ENCODE data around the gene RNF4.

RNF4 gene

DNA sequence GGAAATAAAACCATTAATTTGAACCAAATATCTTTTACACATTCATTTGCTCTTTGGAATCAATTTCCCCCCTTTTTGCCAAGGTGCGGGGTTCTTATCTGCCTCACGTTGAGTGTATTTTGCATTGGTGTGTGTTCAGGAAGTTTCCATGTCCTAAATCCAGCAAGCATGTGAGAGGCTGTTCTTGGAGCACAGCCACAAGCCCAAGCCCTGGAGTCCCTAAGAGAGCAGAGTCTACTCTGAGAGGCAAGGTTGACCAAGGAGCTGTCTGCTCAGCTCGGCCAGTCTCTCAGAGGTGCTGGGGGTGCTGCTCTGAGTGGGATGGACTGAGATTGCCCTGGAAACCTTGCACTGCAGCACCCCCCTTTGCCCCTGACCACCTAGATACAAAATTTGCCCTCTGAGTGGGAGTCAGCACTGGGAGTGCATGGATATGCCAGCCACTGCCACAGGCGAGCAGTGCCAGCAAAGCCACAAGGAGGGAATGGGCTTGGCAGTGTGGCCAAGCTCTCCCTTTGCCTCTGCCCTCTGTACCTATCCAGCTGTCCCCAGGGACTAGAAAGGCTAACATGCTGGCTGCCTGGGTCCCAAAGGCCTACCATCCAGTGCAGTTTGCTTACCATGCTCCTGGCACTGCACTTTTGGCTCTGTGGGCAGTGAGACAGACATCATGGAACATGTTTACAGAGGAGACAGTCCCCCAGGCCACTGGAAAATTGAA, 47.1 kb downstream of the RNF4 start:
- no peak for TF ChIP-seq CSDC2 (CRISPR knock-in tag; IDR thresholded peaks at IDR 0.05)
- TF ChIP-seq PATZ1 (CRISPR knock-in tag; IDR thresholded peaks at IDR 0.05; ENCODE audit: borderline replicate concordance), result no peak
- TF ChIP-seq ZC3H10 (CRISPR knock-in tag; IDR thresholded peaks at IDR 0.05), result no peak
- no peak for TF ChIP-seq PPARA (CRISPR knock-in tag; IDR thresholded peaks at IDR 0.05; ENCODE audit: borderline replicate concordance)
- no peak for TF ChIP-seq SNAI2 (CRISPR knock-in tag; IDR thresholded peaks at IDR 0.05)
- TF ChIP-seq, protein P1, sequence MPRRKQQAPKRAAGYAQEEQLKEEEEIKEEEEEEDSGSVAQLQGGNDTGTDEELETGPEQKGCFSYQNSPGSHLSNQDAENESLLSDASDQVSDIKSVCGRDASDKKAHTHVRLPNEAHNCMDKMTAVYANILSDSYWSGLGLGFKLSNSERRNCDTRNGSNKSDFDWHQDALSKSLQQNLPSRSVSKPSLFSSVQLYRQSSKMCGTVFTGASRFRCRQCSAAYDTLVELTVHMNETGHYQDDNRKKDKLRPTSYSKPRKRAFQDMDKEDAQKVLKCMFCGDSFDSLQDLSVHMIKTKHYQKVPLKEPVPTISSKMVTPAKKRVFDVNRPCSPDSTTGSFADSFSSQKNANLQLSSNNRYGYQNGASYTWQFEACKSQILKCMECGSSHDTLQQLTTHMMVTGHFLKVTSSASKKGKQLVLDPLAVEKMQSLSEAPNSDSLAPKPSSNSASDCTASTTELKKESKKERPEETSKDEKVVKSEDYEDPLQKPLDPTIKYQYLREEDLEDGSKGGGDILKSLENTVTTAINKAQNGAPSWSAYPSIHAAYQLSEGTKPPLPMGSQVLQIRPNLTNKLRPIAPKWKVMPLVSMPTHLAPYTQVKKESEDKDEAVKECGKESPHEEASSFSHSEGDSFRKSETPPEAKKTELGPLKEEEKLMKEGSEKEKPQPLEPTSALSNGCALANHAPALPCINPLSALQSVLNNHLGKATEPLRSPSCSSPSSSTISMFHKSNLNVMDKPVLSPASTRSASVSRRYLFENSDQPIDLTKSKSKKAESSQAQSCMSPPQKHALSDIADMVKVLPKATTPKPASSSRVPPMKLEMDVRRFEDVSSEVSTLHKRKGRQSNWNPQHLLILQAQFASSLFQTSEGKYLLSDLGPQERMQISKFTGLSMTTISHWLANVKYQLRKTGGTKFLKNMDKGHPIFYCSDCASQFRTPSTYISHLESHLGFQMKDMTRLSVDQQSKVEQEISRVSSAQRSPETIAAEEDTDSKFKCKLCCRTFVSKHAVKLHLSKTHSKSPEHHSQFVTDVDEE (CRISPR knock-in tag; IDR thresholded peaks at IDR 0.05), result no peak
- no peak for TF ChIP-seq GLIS3 (CRISPR knock-in tag; IDR thresholded peaks at IDR 0.05)
- TF ChIP-seq ZNF70 (CRISPR knock-in tag; IDR thresholded peaks at IDR 0.05), result no peak
- TF ChIP-seq, protein P2, sequence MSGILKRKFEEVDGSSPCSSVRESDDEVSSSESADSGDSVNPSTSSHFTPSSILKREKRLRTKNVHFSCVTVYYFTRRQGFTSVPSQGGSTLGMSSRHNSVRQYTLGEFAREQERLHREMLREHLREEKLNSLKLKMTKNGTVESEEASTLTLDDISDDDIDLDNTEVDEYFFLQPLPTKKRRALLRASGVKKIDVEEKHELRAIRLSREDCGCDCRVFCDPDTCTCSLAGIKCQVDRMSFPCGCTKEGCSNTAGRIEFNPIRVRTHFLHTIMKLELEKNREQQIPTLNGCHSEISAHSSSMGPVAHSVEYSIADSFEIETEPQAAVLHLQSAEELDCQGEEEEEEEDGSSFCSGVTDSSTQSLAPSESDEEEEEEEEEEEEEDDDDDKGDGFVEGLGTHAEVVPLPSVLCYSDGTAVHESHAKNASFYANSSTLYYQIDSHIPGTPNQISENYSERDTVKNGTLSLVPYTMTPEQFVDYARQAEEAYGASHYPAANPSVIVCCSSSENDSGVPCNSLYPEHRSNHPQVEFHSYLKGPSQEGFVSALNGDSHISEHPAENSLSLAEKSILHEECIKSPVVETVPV (CRISPR knock-in tag; IDR thresholded peaks at IDR 0.05), result no peak
- TF ChIP-seq BACH2 (CRISPR knock-in tag; IDR thresholded peaks at IDR 0.05; ENCODE audit: borderline replicate concordance), result no peak
- TF ChIP-seq RARB (CRISPR knock-in tag; IDR thresholded peaks at IDR 0.05), result no peak
- no peak for TF ChIP-seq ZFP30 (CRISPR knock-in tag; IDR thresholded peaks at IDR 0.05)
- TF ChIP-seq ESRRG (CRISPR knock-in tag; IDR thresholded peaks at IDR 0.05), result no peak
- no peak for TF ChIP-seq ZNF565 (CRISPR knock-in tag; conservative IDR thresholded peaks at IDR 0.05; ENCODE audit: low read depth)
- no peak for ATAC-seq

DNA sequence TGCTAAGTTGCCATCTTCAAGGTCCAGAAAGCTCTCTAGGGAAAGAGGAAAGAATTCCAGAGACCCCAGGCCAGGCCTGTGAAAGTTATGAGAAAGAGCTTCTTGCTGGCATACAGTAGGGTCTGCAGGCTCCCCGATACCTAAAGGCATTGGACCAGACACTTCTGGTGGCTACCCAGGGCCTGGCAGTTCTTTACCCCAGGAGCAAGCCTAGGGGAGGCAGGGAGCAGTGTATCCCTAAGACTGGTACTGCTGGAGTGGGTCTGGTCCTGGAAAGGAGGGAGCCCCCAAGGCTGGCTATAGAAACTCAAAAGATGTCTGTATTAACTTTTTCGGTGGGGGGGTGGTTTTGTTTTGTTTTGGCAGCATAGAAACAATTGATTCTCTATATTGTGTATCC, 47.7 kb downstream of the RNF4 start:
- no peak for ATAC-seq
- no peak for TF ChIP-seq PPARA (CRISPR knock-in tag; IDR thresholded peaks at IDR 0.05; ENCODE audit: borderline replicate concordance)

DNA sequence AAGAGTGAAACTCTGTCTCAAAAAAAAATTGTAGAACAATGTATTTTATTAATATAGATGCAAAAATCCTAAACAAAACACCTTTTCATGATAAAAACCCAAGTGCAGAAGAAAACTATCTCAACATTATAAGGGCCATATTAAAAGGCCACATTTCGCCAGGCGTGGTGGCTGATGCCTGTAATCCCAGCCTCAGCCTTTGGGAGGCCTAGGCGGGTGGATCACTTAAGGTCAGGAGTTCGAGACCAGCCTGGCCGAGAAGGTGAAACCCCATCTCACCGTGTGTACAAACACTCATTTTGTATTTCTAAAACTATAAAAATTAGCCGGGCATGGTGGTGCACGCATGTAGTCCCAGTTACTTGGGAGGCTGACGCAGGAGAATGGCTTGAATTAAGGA, 57.7 kb downstream of the RNF4 start:
- TF ChIP-seq ZFP3 (CRISPR knock-in tag; IDR thresholded peaks at IDR 0.05) (no peak), ESRRG (CRISPR knock-in tag; IDR thresholded peaks at IDR 0.05) (no peak), TOX (CRISPR knock-in tag; IDR thresholded peaks at IDR 0.05; ENCODE audit: borderline replicate concordance) (no peak), TCF4 (CRISPR knock-in tag; IDR thresholded peaks at IDR 0.05; ENCODE audit: borderline replicate concordance) (no peak), ZFP30 (CRISPR knock-in tag; IDR thresholded peaks at IDR 0.05) (no peak), GLIS3 (CRISPR knock-in tag; IDR thresholded peaks at IDR 0.05) (no peak), ZC3H10 (CRISPR knock-in tag; IDR thresholded peaks at IDR 0.05) (no peak), ZNF70 (CRISPR knock-in tag; IDR thresholded peaks at IDR 0.05) (no peak), ISL1 (CRISPR knock-in tag; IDR thresholded peaks at IDR 0.05) (no peak), CSDC2 (CRISPR knock-in tag; IDR thresholded peaks at IDR 0.05) (no peak), ZNF565 (CRISPR knock-in tag; conservative IDR thresholded peaks at IDR 0.05; ENCODE audit: low read depth) (no peak), OSR1 (CRISPR knock-in tag; IDR thresholded peaks at IDR 0.05) (no peak), ARNTL (CRISPR knock-in tag; IDR thresholded peaks at IDR 0.05; ENCODE audit: borderline replicate concordance, low read depth) (no peak), PPARA (CRISPR knock-in tag; IDR thresholded peaks at IDR 0.05; ENCODE audit: borderline replicate concordance) (no peak), RARB (CRISPR knock-in tag; IDR thresholded peaks at IDR 0.05) (no peak), ZNF8 (CRISPR knock-in tag; IDR thresholded peaks at IDR 0.05) (no peak)
- TF ChIP-seq, protein P3, sequence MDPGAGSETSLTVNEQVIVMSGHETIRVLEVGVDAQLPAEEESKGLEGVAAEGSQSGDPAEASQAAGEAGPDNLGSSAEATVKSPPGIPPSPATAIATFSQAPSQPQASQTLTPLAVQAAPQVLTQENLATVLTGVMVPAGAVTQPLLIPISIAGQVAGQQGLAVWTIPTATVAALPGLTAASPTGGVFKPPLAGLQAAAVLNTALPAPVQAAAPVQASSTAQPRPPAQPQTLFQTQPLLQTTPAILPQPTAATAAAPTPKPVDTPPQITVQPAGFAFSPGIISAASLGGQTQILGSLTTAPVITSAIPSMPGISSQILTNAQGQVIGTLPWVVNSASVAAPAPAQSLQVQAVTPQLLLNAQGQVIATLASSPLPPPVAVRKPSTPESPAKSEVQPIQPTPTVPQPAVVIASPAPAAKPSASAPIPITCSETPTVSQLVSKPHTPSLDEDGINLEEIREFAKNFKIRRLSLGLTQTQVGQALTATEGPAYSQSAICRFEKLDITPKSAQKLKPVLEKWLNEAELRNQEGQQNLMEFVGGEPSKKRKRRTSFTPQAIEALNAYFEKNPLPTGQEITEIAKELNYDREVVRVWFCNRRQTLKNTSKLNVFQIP (CRISPR knock-in tag; IDR thresholded peaks at IDR 0.05; ENCODE audit: borderline replicate concordance, low read depth), result no peak
- TF ChIP-seq, protein P1 (CRISPR knock-in tag; IDR thresholded peaks at IDR 0.05), result no peak
- ATAC-seq, result no peak

Measured in SK-N-SH treated with all-trans-retinoic acid at 6 μM for 48 hours (cell line).